Lower leg skin (tissue), 4 donors: ENCODE results near the gene EPHB3. TPM values are rescaled to one million over a fixed set of nuclear protein-coding genes. Genes with fewer than 3 reads are reported as not detected.

Experiments used
- DNase-seq, 2 donors: peaks; one replicate each; pipeline ENCODE4 v3.0.0-alpha.2; 2019; ENCODE audit warnings: low spot score in 2 of 2
- H3K4me3 ChIP-seq: fragments of 200-600 bp; sonication (generic); 2 replicates; pipeline ENCODE4 v1.5.1; 2017; ENCODE audit warnings: mild to moderate bottlenecking, low read depth; ENCODE audit not compliant: poor library complexity, severe bottlenecking
- CTCF ChIP-seq, 3 donors: fragments of 450-650 bp; IDR thresholded peaks; one replicate each; pipeline ENCODE4 v1.5.1; 2016; ENCODE audit warnings: antibody characterized with exemption in 3 of 3, mild to moderate bottlenecking in 3 of 3, moderate library complexity in 2 of 3
- POLR2A ChIP-seq, 2 donors: fragments of 450-650 bp; IDR thresholded peaks; one replicate each; pipeline ENCODE4 v1.6.1; 2016 to 2017; ENCODE audit warnings: antibody characterized with exemption in 2 of 2, mild to moderate bottlenecking in 1 of 2, moderate library complexity in 1 of 2
- WGBS, 2 donors: methylation state at CpG; one replicate each; pipeline ENCODE4 v1.1.5; 2018; 5-methylcytosine and 5-hydroxymethylcytosine counted together
- intact Hi-C: fragments of 100-400 bp; cut with DNase I; formaldehyde crosslinking; loops from one replicate; pipeline ENCODE4 v1.15.0; 2023; ENCODE audit warnings: low total_unique reads
- total RNA-seq, 4 donors: library from RNA; depleted of rRNA; stranded (reverse); fragments of >200 nt; gene quantifications; one replicate each; pipeline ENCODE4 v1.1.0, GENCODE V29; 2016

EPHB3 gene
- total RNA-seq, 4 donors from 2014 or later = 99.4 to 120 (median 109) TPM

- no peak overlapping the region for H3K4me3 ChIP-seq
- no peak for TF ChIP-seq CTCF (IDR thresholded peaks at IDR 0.05)
- TF ChIP-seq POLR2A (IDR thresholded peaks at IDR 0.05) = no peak
- no peak for DNase-seq
- 44 to 51% methylated on average over 19 of the region's 19 CpGs for WGBS, 2 donors
- intact Hi-C loops = no loop called here
Measured at GRCh38 chr3:184631472-184631861, 69.9 kb downstream of the EPHB3 start.

Other genes with a start within 250 kb of the EPHB3 start
- 100 to 1,000 TPM; 418 to 445 (median 433) TPM for gene EIF4G1, start 247.2 kb upstream of the EPHB3 start, total RNA-seq
- 10 to 100 TPM; 60.3 to 81.7 (median 66.9) TPM for gene FAM131A, start 224.2 kb upstream of the EPHB3 start, total RNA-seq
- gene CLCN2, start 200.2 kb upstream of the EPHB3 start, total RNA-seq = 1 to 10 TPM; 1.7 to 6.0 (median 4.0) TPM
- gene POLR2H, start 200.1 kb upstream of the EPHB3 start, total RNA-seq = 10 to 100 TPM; 54.7 to 95.9 (median 66.8) TPM
- gene THPO, start 183.6 kb upstream of the EPHB3 start, total RNA-seq = 1 to 10 TPM in 1 of 4 donors, under 1 TPM in 2, not detected in 1; 0.36 to 1.3 (median 0.37) TPM
- 1 to 10 TPM; 3.3 to 5.2 (median 4.3) TPM for gene CHRD, start 181.7 kb upstream of the EPHB3 start, total RNA-seq
- 10 to 100 TPM; 32.5 to 44.3 (median 42.8) TPM for gene MAGEF1, start 150.3 kb downstream of the EPHB3 start, total RNA-seq